ENCODE measurements around the gene RHOH.

- TF ChIP-seq CTCF (IDR thresholded peaks at IDR 0.05), result no peak
- no peak for TF ChIP-seq POLR2A (IDR thresholded peaks at IDR 0.05)
- no peak for TF ChIP-seq EP300 (IDR thresholded peaks at IDR 0.05)
- TF ChIP-seq POLR2AphosphoS5 (IDR thresholded peaks at IDR 0.05), result no peak
Observed at GRCh38 chr4:40190465-40190864, 6.4 kb upstream of the RHOH start.

All from suprapubic skin (tissue), 4 donors.